ENCODE measurements around the gene BRCC3. TPM values are rescaled to one million over a fixed set of nuclear protein-coding genes. Genes with fewer than 3 reads are reported as not detected.

Gene BRCC3
- total RNA-seq, 1 experiment from 2014 or later, result 12.0 TPM

DNA sequence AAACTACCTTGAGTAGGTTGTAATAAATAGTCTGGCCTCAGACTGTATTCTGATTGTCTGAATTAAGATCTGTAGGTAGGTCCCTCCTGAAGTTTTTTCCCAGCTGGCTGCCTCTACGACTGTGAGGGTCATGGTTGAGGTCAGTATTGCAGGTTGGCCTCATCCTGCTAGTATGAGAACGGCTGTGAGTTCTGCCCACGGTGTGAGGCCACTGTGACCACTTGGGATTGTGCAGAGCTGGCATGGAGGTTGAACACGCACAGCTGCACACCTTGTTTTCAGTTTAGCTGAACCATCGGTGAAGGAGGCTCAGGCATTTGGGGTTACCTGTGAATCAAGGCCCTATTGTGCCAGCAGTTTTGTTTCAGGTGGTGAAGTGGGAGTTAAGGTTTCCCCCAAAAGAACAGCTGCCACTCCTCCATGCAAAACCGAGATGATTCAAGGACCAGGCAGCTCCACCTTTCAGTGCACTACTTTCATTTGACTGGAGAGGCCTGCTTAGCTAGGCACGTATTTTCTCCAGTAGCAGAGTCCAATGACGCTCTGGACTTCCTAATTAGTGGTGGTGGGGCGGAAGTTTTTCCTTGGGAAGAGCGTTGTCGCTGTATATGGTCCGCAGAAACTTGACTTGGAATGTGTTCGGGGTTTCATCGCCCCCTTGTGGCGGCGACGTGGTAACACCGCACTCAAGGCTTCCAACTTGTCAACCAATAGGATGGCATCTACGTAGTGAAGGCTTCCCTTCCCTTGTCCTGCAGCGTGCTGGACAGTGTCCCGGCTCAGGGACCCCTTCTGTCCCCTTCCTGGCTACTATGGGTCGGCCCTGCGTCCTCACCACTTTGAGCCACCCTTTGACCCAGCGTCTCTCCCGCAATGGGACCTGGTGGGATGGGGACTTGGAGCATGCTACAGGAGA is 14.2 kb upstream of the BRCC3 start:
- peak; percentile 85 for DNase-seq (ENCODE audit: low spot score)

DNA sequence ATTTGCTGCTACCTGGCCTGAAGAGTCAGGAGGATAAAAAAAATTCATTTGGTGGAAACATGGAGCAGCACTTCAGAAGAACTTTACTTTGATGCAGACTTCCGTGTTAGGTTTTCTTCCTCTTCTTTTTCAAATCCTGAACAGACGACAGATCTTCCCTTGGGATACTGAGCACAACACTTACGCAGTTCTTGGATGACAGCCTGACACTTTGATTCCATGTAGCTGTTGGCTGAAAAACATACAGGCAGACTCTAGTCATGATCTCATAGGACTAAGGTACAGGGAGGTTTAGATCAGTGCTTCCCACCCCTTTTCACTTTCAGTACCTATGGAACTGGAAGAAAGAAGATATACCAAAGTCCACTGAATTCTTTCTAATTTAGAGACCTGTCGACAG is 9.5 kb upstream of the BRCC3 start:
- DNase-seq (ENCODE audit: low spot score), result no peak

DNA sequence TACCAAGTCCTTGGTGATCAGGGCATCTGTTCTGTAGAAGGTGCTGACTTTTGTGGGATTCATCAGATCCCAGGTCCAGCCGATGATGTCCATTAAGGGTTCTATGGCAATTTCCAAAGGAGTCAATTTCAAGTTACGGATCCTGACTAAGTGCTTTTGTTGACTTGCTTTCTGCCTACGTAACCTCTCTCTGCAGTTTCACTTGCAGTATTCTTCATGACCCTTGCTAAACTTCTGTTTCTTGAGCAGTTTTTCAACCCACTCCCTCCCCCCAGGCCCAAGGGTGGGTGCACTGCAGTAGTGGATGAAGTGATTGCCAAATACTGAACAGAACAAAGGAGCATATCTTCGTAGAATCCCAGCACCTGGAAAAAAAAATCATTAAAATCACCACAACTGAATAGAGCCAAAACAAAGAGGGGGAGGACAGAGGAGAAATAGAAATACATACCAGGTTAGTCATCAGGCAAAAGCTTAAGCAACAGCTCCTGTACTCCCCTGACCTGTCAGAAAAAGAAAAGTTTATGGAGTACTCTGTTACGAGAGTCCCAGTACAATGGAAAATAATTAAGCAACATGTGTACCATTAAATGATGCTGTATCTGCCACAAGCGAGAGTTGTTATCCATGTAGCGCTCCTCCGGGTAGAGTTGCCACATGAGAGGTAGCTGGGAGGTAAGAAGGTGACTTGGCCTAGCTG is 6.1 kb upstream of the BRCC3 start:
- no peak for DNase-seq (ENCODE audit: low spot score)

DNA sequence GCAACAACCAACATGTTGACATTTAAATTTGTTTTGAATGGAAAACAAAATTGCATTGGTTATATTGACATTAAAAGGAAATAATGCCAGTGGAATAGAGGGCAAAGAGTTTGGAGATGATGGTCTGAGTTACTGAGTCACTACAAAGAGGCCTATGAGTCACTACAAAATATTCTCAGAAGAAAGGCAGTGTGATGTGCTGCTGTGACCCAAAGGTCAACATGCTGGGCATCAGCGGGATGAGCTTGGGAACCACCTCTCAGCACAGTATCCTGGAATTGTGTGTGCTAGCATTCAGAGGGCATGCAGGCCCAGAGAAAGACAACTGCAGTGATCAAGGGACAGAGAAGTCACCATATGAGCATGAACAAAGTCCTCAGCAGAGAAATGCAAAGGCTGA is 3.1 kb upstream of the BRCC3 start:
- peak; percentile 22 for DNase-seq (ENCODE audit: low spot score)

DNA sequence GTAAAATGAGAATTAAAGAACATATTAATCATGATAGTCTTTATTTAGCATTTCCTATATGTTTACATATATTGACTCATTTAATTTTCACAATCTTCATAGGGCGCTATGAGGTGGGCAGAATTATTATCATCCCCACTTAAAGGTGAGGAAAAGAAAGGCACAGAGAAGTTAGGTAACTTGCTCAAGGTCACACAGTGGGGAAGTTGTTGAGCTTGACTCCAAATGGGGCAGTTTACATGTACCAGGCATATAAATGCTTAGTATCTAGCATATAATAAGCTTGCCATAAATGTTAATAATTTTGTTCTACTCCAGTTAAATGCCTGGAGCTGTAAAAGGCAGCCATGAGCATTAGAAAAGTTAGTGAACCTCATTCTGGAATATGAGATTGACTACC is 1.9 kb upstream of the BRCC3 start:
- DNase-seq (ENCODE audit: low spot score), result no peak

DNA sequence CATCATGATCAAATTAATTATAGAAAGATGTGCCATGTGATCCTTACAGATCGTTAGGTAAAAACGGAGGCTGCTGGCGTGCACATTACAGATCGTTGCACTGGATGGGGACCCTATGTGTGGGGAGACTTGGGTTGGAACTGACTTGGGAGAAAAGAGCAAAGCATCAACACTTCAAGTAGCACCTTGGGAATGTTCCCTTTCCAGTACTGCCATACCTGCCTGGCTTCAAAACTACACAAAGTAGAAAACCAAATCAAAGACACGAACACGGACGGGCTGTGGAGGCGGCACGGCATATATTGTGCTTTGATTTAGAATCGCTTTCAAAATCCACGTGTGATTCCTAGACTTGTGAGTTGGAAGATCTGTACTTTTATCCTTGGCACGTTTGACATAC is 1.3 kb upstream of the BRCC3 start:
- DNase-seq (ENCODE audit: low spot score), result peak; percentile 24

DNA sequence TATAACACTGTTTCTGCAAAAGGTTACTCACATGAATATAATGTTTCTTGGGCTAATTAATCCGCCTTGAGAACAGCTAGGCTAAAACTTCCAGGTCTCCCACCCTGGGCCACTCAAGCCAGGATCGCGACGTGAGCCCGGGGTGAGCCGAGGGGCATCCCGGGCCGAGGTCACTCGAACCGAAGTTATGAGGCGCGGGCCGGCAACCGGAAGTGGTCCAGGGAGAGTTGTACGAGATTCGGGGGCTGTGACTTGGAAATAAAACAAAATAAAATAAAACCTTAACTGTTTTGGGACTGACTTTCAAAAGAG is 689 bp upstream of the BRCC3 start:
- DNase-seq (ENCODE audit: low spot score), result no peak

DNA sequence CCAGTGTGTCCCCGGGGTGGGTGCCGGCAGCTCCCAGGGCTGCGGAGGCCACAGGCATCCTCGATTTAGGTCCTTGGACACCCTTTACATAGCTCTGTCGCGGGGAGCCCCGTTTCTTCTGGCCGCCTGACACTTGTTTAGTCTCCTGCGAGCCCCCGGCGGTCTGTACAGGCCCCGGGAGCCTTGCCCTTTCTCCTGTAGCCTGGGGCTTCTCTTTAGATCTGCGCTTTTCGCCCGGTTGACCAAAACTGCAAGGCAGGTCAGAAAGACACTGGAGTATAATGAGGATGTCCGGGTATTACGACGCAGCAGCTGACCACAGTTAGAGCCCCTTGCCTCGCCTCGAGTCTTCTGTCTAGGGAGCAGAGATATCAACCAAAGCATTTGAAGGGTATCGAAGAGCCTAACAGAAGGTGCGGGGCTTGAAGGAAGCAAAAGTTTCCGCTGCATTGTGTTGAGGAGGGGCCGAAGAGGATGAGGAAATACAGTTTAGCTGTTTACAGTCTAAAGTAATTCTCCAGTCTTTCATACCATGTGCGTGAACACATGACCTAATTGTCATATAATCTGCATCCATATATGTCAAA is 479 bp downstream of the BRCC3 start:
- DNase-seq (ENCODE audit: low spot score), result peak; percentile 56

DNA sequence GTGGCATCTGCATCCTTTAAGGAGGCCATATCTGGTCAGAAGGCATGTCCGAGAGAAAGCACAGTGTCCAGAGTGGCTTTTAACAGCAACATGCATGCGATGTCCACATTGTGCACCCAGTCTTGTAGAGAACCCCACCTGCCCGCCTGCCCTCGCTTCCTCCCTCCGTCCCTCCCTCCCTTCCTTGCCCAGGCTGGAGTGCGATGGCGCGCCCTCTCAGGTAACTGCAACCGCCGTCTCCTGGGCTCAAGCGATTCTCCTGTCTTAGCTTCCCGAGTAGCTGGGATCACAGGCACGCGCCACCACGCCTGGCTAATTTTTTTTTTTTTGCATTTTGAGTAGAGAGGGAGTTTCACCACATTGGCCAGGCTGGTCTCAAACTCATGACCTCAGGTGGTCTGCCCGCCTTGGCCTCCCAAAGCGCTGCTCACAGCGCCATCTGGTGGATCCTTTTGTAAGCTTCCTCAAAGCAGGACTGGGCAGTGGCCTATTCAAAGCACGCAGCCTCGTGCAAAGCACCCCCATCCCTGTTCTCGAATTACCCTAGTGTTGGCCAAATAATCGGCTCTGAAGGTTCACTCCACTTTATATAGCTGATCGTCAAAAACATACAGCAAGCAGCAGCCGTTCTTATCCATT is 15.0 kb downstream of the BRCC3 start:
- peak; percentile 63 for DNase-seq (ENCODE audit: low spot score)

DNA sequence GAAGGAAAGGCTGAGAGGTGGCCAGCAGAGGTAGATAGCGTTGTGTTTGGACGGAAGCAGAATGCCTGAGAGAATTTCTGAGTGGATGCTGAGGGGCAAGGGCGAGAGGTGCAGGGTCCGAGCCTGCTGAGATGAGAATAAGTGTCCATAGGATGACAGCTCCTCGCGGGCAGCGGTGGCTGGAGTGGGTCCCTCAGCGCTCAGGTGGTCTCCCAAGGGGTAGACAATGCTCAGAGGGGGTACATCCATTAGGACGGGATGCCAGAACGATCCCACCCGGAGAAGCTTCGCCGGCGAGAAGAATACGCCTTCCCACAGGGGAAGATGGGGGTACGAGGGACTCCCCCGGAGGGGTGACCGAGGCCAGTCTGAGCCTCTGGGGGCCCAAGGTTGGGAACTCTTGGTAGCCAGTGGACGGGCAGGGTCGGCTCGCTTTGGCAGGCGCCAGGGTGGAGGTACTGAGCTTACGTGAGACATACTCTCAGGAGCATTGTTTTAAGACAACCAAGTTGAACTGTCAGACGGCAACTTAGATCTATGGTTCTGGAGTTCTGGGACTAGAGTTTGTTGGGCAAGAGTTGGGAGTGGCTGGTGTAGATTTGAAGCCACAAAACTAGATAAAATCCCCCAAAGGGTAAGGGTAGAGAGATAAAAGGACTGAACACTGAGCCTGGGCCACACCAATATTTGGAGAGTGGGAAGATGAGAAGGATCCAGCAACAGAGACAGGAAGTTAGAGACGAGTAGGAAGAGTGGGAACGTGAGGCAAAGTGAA is 15.8 kb downstream of the BRCC3 start:
- DNase-seq (ENCODE audit: low spot score), result no peak

DNA sequence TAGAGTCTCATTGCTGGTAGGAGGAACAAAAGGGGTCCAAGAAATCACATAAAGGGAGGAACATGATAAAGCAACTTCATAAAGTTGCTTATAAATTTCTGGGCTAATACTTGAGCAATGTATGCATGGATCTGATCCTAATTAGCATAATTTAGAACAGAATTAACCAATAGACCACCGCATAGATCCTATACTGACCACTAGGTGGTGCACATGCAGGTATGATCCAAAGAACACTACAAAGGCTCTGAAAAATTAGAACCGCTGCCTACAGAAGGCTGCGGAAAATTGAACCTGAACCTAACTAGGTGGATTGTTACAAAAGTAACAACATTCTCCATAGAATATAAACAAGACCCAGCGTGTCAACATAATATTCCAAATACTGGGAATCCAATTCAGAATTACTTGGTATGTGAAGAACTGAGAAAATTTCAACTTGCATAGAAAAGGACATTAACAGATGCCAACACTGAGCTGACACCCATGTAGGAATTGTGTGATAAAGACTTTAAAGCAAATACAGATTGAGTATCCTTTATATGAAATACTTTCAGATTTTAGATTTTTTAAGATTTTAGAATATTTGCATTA is 23.3 kb downstream of the BRCC3 start:
- peak; percentile 71 for DNase-seq (ENCODE audit: low spot score)

DNA sequence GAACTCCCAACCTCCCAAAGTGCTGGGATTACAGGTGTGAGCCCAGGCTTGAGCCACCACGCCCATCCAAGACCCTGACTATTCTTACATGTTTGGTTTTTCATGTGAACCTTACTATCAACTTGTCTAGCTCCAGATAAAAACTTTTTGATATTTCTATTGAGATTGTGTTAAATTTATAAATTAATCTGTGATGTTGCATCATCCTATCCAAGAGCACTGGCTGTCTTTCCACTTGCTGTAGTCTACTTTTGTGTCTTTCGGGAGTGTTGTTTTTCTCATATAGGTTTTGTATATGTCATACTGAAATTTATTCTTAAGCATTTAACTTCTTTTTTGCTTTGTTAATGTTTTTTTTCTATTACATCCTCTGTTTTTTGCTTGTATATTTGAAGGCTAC is 34.6 kb downstream of the BRCC3 start:
- no peak for DNase-seq (ENCODE audit: low spot score)

DNA sequence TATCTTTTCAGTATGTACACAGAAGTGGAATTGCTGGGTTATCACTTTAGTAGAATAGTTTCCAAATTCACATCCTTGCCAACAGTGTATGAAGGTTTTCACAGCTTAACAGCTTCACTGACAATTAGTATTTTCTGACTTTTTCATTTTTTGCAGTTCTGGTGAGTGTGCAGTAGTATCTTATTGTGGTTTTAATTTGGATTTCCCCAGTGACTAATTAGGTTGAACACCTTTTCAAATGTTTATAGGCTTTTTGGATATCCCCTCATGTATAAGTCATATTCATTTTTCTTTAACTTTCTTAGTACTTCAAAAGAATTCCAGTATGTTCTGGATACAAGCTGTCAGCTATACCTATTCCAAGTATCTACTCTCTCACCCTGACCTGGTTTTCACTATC is 37.1 kb downstream of the BRCC3 start:
- DNase-seq (ENCODE audit: low spot score), result no peak

DNA sequence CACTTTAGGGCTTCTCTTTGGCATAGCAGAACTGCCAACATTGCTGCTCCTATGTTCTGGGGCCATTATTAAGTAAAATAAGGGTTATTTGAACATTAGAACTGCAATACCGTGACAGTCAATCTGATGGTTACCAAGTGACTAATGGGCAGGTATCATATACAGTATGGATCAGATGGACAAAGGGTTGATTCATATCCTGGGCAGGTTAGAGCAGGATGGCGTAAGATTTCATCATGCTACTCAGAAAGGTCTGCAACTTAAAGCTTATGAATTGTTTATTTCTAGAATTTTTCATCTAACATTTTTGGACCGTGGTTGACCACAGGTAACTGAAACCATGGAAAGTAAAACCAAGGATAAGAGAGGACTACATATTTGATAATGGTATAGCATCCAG is 40.9 kb downstream of the BRCC3 start:
- no peak for DNase-seq (ENCODE audit: low spot score)

DNA sequence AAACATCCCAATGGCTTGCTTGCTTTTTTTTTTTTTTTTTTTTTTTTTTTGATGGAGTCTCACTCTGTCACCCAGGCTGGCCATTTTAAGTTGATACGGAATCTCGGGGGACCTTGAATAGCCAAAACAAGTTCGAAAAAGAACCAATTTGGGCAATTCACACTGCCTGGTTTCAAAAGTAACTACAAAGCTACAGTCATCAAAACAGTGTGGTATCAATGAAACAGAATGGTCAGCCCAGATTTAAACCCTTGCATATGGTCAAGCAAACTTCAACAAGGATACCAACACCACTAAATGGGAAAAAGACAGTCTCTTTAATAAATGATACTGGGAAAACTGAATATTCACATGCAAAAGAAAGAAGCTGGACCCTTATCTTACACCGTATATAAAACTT is 41.8 kb downstream of the BRCC3 start:
- no peak for DNase-seq (ENCODE audit: low spot score)

DNA sequence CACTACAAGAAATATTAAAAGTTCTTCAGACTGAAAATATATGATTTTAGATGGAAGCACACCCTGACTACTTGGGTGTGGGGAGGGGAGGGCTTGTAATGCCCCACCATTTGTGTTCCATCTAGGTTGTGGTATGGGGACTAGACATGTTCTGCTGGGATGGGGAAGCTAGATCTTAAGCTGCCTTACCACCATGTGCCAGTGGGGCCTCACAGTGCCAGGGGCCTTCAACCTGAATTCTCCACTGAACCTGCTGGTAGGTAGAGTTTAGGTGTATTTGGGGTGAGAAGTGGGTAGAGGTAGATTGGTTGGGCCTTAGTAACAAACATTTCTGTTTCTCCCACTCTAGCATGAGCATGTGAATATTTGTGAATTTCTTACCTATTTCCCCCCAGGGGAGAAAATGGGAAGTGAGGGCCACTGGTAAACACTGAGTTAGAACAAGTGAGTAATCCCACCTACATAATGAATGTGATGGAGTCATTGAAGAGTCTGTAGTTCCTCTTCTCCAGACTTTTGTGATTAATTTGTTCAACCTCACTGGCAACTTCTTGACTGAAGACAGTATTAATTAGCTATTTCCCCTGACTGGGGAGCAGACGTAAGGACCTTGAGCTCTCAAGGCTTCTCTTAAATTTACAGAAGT is 44.0 kb downstream of the BRCC3 start:
- no peak for DNase-seq (ENCODE audit: low spot score)

DNA sequence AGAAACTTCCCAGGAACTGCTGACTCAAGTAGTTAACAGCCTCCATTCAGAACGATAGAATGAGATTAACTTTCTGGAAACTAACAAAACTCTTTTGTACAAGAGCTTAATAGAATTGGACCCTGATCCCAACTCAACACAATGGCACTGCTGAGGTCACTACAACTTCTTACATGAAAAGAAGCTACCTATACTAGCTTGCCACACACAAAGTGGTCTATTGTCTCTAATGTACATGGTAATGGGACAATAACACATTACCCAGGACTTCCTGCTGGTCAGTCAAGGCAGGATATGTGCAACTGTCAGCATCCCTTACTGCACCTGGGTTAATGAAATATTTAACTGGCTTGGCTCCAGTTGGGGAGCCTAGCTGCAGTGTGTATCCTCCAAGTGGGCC is 56.2 kb downstream of the BRCC3 start:
- DNase-seq (ENCODE audit: low spot score), result no peak

DNA sequence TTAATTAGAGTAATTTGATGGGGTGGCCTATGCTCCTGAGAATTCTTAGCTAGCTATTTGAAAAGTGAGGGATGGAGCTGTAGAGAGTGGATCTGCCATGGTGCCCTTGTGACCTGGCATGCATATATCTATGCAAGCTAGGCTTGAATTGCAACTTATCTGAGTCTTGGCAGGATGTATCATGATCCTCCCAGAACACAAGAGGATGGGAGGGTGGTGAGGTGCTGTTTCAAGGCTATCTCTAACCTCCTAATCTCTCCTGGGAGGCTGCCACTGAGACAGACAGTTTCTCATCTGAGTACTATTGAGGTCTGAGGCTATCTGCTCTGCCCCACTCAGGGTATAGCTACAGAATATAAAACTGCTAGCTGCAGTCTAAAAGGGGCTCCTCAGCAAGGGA is 56.6 kb downstream of the BRCC3 start:
- no peak for DNase-seq (ENCODE audit: low spot score)

DNA sequence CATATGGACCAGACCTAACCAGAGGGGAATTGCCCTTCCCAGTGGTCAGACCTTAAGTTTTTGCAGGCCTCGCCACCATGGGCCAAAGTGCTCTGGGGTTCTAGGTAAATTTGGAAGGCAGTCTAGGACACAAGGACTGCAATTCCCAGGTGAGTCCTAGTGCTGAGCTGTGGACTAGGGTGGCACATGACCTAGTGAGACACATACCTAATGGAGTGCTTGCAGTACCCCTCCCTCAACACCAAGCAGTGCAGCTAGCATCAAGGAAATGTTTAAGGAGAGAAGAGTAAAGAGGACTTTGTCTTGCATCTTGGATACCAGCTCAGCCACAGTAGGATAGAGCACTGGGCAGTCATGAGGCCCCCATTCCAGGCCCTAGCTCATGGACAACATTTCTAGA is 60.8 kb downstream of the BRCC3 start:
- DNase-seq (ENCODE audit: low spot score), result no peak

DNA sequence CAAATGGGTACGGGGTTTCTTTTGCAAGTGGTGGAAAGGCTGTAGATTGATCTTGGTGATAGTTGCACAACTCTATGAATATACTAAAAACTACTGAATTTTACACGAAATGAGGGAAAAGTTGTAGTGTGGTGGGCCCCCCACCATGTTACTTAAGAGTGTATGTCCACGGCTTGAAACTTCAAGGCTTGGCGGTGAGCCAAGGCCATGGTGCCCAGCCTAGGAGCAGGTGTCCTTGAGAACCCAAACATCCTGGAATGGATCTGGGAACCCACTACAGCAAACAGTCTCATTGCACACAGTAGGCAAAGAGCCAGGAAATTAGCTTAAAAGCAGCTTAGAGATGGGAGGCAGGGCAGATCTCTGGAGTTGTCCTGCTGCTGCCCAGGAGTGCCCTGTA is 62.9 kb downstream of the BRCC3 start:
- DNase-seq (ENCODE audit: low spot score), result no peak
